ENCODE results near the gene TTLL11. TPM values are rescaled to one million over a fixed set of nuclear protein-coding genes. Genes with fewer than 3 reads are reported as not detected.

TTLL11 gene
- total and polyA plus RNA-seq, 8 donors: 3.4 to 7.5 (median 5.5) TPM

DNA sequence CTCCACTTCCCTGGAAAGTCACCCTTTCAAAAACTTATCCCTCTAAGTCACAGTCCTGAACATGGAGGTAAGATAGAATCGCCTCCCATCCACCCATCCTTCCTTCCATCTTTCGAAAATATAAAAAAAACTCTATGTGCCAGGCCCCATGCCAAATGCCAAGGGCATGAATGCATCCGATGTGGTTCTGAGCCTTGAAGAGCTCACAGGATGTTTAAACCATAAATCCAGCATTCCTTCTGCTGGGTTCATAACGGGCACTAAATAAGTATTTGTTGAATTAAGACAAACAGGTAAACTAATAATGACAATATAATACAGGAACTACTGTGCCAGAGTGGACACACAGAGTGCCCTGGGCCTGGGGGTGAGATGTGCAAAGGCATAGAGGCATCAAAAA lies 147.3 kb downstream of the TTLL11 start:
- Histone ChIP-seq H3K36me3 (no peaks in the 10 kb centered on the region), H3K9me3 (no peaks in the 10 kb centered on the region), H3K4me1 (no peaks in the 10 kb centered on the region), H3K4me3 (no peak overlapping the region), H3K27me3 (no peaks in the 10 kb centered on the region), H3K27ac (no peak overlapping the region)
- DNase-seq: no peak
- FAIRE-seq: no peak
- WGBS, 2 donors: 84 to 89% methylated on average over 4 of the region's 4 CpGs
- TF ChIP-seq, protein P1, sequence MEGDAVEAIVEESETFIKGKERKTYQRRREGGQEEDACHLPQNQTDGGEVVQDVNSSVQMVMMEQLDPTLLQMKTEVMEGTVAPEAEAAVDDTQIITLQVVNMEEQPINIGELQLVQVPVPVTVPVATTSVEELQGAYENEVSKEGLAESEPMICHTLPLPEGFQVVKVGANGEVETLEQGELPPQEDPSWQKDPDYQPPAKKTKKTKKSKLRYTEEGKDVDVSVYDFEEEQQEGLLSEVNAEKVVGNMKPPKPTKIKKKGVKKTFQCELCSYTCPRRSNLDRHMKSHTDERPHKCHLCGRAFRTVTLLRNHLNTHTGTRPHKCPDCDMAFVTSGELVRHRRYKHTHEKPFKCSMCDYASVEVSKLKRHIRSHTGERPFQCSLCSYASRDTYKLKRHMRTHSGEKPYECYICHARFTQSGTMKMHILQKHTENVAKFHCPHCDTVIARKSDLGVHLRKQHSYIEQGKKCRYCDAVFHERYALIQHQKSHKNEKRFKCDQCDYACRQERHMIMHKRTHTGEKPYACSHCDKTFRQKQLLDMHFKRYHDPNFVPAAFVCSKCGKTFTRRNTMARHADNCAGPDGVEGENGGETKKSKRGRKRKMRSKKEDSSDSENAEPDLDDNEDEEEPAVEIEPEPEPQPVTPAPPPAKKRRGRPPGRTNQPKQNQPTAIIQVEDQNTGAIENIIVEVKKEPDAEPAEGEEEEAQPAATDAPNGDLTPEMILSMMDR (IDR thresholded peaks at IDR 0.05): no peak
- ATAC-seq: no peak
- intact Hi-C loops (cut with DNase I): no loop called here

DNA sequence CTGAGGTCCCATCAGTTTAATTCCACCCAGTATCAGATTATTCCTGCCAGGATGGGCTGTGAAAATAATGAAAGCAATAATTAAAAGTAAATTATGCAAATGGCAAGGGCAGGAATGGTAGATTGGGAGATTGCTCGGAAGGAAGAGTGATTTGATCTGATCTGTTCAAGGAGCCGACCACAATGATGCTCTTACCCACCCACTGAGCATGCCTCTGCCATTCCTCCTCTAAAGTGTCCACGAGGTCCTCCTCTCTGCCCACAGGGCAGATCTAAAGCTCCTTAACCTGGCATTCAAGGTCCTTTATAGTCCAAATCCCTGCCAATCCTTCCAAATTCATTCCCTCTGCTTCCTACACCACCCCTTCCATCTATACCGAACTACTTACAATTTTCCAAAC lies 147.8 kb downstream of the TTLL11 start:
- ATAC-seq: no peak
- Histone ChIP-seq H3K27me3 (no peaks in the 10 kb centered on the region), H3K4me3 (no peak overlapping the region), H3K27ac (no peak overlapping the region), H3K9me3 (no peaks in the 10 kb centered on the region), H3K36me3 (no peaks in the 10 kb centered on the region), H3K4me1 (no peaks in the 10 kb centered on the region)
- TF ChIP-seq, protein P1 (IDR thresholded peaks at IDR 0.05): no peak
- FAIRE-seq: no peak
- WGBS, 2 donors: 90 to 95% methylated on average over 4 of the region's 4 CpGs
- no peak for DNase-seq
- intact Hi-C loops (cut with DNase I): no loop called here

DNA sequence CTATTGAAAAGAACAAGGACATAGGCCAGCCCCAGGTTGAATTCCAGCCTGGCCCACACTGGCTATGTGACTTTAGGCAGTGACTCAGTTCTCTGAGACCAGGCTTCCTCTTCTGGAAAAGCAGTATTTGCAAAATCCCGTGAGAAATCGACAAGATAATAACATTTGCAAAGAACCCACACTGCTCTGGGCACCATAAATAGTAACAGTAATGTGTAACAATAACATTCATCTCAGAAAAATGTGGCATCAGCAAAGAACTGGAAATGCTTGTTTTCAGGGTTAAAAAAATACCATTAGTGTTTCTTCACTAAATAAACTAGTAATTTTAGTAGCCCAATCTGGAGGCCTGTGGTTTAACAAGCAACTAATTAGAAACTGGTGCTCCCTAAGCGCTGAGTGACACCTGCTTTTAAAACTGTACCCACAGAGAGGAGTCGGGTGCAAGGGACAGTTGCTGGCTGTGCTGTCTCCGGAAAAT lies 148.4 kb downstream of the TTLL11 start:
- TF ChIP-seq, protein P1 (IDR thresholded peaks at IDR 0.05): no peak
- Histone ChIP-seq H3K9me3 (no peaks in the 10 kb centered on the region), H3K4me3 (no peak overlapping the region), H3K27ac (no peak overlapping the region), H3K4me1 (no peaks in the 10 kb centered on the region), H3K36me3 (no peaks in the 10 kb centered on the region), H3K27me3 (no peaks in the 10 kb centered on the region)
- ATAC-seq (no peak), DNase-seq (no peak), FAIRE-seq (no peak)
- 87 to 89% methylated on average over 5 of the region's 5 CpGs for WGBS, 2 donors
- intact Hi-C loops (cut with DNase I): no loop called here

DNA sequence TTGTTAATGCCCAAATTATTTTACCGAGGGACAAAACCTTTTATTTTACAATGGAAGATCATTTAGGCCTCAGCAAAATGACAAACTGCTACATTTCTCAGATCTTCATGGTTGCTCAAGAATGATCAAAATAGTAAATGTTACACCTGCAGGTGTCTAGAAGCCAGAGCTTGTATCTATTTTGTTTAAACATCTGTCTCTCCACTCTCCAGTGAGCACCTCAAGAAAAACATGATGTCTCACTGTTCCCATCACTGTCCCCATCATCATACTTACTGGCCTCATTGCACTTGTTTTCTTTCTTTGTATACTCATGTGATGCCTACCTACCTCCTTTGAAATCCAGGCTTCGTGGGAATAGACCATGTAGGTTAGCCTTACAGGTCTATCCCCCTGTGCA lies 149.6 kb downstream of the TTLL11 start:
- WGBS, 2 donors: 88 to 94% methylated on average over 2 of the region's 2 CpGs
- intact Hi-C loops (cut with DNase I): no loop called here

DNA sequence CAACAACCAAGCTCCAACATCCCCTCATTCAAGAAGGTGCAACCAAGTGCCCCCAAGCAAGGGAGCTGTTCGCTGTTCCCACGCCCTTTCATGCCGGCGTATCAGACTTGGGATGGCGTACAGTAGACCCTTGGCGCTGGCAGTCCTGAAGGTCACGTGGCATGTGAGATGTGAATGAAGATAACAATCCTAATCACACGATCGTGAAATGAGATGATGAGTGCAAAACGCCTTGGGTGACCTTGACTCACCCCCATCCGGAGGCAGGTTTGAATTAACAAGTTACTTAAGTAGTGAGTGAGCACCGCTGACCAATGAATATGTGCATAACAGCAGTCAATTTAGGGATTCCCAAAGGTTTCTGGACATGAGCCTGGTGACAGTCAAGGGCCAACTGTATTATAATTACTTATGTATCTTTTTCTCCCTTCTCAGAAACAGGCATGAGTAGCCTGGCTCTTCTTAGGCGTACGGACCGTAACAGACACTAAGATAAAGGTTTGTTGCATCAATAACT lies 150.2 kb downstream of the TTLL11 start:
- ATAC-seq: no peak
- TF ChIP-seq, protein P1 (IDR thresholded peaks at IDR 0.05): no peak

More for the DNA sequence above, 149.6 kb downstream of the TTLL11 start:
- Histone ChIP-seq H3K27me3 (no peaks in the 10 kb centered on the region), H3K4me1 (no peaks in the 10 kb centered on the region), H3K4me3 (no peak overlapping the region), H3K27ac (no peak overlapping the region), H3K9me3 (no peaks in the 10 kb centered on the region), H3K36me3 (no peaks in the 10 kb centered on the region)
- FAIRE-seq (no peak), ATAC-seq (no peak), DNase-seq (no peak)
- TF ChIP-seq, protein P1 (IDR thresholded peaks at IDR 0.05): no peak

More for the DNA sequence above, 150.2 kb downstream of the TTLL11 start:
- Histone ChIP-seq H3K4me1 (no peaks in the 10 kb centered on the region), H3K27me3 (no peaks in the 10 kb centered on the region), H3K36me3 (no peaks in the 10 kb centered on the region), H3K27ac (no peak overlapping the region), H3K9me3 (no peaks in the 10 kb centered on the region), H3K4me3 (no peak overlapping the region)
- DNase-seq (no peak), FAIRE-seq (no peak)
- 90 to 94% methylated on average over 15 of the region's 15 CpGs for WGBS, 2 donors
- intact Hi-C loops (cut with DNase I): no loop called here

All from pancreas (tissue), 10 donors.